DMS53 treated with DMSO at 0.1 percent for 48 hours (cell line): ENCODE measurements around the gene KDELR1.

Experiments
- DNase-seq: peaks from one replicate; lab custom pipeline; 2025; ENCODE audit not compliant: unreplicated experiment; lab: John Stamatoyannopoulos, UW

KDELR1 gene

GRCh38 chr19:48391100-48392005 lies at the start of gene KDELR1:
Gene KDELR1, minus strand, starts transcription at chr19:48391551. Its CDS starts 193 bp downstream, at chr19:48391358.
- DNase-seq, result peak; percentile 31

- no peak for DNase-seq
These were observed 45.2 kb upstream of the KDELR1 start for GRCh38 chr19:48436586-48436985.

GRCh38 chr19:48433337-48433736 lies 42.0 kb upstream of the KDELR1 start:
- no peak for DNase-seq

- DNase-seq, result no peak
These were observed 37.3 kb upstream of the KDELR1 start for GRCh38 chr19:48428670-48429069.

DNA sequence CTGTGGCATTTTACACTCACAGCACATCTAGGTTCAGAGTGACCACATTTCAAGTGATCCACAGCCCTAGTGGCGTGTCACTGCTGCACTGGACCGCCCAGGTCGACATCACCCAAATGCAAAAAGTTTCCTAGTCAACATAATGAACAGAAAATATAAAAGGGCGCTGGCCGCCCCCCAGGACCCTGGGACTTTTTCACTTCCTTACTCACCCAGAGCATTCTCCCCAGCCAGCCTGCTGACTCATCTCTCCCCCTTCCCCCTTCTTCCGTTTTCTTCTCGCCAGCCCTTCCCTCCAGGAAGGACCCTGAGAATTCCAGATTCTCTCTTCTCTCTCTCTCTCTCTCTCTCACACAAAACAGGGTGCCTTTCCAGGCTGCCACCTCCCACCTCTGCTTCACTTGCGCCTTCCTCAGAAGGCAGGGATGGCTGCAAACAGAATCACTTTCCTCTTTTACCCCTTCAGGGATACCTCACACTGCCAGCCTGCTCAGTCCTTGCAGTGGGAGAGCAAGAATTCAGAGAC lies 33.4 kb upstream of the KDELR1 start:
- DNase-seq, result no peak

- no peak for DNase-seq
These were observed 30.2 kb upstream of the KDELR1 start for GRCh38 chr19:48421548-48421947.

DNA sequence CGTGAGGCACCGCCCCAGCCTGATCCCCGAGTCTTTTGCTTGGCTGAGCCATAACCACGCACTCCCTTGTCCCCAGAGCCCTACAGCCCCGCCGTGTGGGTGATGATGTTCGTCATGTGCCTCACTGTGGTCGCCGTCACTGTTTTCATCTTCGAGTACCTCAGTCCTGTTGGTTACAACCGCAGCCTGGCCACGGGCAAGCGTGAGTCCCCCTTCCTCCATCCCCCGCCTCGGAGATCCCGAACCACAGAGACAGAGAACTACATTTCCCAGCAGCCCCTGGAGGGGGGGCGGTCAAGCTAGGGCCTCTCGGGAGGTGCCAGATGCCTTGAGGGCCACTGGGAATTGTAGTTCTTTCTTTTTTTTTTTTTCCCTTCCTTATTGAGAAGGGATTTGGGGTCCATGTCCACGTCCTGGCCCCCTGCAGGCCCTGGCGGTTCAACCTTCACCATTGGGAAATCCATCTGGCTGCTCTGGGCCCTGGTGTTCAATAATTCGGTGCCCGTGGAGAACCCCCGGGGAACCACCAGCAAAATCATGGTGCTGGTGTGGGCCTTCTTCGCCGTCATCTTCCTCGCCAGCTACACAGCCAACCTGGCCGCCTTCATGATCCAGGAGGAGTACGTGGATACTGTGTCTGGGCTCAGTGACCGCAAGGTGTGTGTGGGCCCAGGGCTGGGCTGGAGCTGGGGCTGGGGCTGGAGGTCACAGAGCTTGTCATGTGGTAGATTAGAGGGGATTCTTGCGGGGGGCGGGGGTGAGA lies 28.0 kb upstream of the KDELR1 start:
- DNase-seq, result no peak

DNA sequence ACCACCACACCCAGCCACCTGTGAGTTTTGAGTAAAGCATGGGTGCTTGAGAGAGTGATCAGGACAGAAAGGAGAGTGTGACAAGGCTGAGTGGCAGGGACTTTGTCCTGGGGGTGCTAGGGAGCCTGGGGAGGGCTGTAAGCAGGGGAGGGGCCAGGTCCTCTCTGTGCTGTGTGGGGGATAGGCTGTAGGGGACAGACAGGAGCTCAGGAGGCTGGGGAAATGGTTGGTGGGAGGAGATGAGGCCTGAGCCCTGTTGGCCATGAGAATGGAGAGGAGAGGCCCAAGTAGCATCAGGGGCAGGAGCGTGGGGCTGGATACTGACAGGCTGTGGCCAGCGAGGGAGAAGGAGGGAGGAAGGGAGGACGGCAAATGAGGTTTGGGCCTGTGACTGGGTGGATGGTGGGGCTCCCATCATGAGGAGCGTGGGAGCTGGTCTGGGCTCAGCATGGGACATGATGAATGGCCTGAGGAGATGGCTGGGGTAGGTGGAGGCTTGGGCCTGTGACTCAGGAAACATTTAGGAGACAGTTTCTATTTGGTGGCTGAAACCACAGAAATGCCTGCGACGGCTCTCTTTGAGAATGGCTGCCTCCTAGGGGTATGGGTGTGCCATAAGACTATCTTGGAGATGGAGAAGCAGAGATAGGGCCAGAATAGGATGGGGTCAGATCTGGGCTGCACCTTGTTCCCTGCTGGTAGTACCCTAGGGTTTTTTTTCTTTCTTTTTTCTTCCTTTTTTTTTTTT lies 27.1 kb upstream of the KDELR1 start:
- no peak for DNase-seq

DNA sequence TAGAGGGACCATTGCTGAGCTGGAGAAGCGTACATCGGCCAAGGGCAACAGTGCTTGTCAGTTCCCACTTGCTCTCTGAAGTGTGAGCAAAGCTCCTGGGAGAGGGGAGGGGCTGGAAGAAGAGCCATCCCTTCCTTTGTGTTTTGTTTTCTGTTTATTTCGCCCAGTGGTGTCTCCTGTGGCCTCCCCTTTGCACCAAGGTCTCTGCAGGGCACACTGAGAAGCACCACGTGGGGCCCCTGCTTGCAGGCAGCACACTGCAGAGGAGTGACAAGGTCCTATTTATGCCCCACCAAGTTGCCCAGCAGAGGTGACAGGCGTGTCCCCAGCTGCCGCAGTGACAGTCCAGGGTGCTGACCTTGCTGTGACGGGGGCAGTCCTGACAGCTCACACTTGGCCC lies 26.1 kb upstream of the KDELR1 start:
- no peak for DNase-seq

- no peak for DNase-seq
These were observed 24.5 kb upstream of the KDELR1 start for GRCh38 chr19:48415806-48416221.

- no peak for DNase-seq
These were observed 24.0 kb upstream of the KDELR1 start for GRCh38 chr19:48415395-48415794.

DNA sequence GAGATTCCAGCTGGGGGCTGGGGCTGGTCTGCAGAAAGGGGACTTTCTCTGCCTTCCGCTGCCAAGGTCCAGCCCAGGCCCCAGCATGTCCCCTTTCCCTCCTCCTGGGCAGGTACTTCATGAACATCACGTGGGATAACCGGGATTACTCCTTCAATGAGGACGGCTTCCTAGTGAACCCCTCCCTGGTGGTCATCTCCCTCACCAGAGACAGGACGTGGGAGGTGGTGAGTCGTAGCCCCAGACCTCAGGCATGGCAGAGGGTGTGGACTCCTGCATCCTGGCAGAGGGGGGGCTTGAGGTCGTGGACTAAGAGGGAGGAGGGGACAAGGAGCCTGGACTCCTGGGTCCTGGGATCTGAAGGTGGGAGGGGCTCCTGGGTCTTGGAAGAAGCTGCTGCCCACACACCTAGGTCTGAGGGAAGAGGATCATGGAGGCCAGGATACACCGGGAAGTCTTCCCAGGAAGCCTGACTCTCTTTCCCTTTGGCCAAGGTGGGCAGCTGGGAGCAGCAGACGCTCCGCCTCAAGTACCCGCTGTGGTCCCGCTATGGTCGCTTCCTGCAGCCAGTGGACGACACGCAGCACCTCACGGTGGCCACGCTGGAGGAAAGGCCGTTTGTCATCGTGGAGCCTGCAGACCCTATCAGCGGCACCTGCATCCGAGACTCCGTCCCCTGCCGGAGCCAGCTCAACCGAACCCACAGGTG lies 22.7 kb upstream of the KDELR1 start:
- peak; percentile 18 for DNase-seq

DNA sequence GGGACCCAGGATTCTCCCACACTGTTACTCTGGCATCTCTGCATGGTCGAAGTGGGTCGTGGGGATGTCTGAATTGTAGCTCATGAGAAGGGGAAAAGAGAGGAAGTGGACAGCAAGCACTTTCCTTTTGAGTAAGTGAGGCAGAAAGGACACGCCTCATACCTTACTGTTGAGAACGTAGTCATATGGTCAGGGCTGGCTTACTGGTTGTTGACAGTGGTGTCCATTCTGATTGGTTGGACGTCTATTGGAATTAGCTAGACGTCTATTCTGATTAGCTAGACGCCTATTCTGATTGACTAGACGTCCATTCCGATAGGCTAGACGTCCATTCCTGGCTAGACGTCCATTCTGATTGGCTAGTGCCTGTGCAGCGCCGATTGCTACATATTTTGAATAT lies 14.5 kb upstream of the KDELR1 start:
- no peak for DNase-seq

DNA sequence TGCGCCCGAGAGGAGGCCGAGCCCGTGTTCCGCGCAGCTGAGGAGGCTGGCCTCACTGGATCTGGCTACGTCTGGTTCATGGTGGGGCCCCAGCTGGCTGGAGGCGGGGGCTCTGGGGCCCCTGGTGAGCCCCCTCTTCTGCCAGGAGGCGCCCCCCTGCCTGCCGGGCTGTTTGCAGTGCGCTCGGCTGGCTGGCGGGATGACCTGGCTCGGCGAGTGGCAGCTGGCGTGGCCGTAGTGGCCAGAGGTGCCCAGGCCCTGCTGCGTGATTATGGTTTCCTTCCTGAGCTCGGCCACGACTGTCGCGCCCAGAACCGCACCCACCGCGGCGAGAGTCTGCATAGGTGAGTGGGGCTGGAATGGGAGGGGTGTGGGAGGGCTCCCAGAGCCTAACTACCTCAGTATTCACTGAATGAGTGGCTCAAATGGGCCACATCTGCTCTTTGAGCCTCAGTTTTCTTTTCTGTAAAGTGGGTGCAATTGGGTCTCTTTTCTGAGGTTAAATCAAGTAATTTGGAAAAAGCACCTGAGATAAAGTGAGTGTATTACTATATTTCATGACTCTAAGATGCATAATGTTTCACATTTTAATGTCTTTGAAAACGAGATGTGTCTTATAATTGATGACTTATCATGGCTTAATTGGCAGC lies 13.8 kb upstream of the KDELR1 start:
- no peak for DNase-seq

DNA sequence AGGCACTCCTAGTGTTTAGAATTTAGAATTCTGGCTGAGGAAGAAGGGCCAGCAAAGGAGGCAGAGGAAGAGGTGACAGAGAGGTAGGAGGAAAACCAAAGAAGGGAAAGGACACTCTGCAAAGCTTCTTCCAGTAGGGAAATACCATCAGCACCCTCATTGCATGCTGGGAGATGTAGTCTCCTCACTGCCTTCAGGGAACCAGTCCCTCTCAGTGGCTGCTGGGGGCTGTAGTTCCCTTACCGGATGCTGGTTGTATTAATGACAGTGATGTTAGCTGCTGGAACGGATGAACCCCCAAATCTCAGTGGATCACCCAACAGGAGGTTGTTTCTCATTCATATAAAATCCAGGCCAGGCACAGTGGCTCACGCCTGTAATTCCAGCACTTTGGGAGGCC lies 12.3 kb upstream of the KDELR1 start:
- DNase-seq, result peak; percentile 79

DNA sequence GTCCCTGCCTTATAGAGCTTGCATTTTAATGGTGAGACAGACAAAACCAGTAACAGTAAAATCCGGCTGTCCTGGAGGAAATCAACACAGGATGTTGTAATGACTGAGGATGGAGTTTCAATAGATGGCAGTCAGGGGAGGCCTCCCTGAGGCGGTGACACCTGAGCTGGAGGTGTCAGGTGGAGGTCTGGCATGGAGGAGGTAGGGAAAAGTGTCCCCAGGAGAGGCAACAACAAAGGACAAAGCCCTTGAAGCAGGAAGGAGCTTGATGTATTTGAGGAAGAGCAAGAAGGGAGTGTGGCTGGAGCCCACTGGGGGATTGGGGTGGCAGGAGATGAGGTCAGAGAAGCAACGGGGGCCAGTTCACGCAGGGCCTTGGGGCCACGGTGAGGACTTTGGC lies 9.9 kb upstream of the KDELR1 start:
- DNase-seq, result no peak

GRCh38 chr19:48400018-48400742 lies 8.8 kb upstream of the KDELR1 start:
- peak; percentile 93 for DNase-seq

GRCh38 chr19:48398375-48399235 lies 7.3 kb upstream of the KDELR1 start:
- DNase-seq, result peak; percentile 68

GRCh38 chr19:48398102-48398374 lies 6.7 kb upstream of the KDELR1 start:
- peak; percentile 13 for DNase-seq
